Vagina (tissue), 2 donors: ENCODE results near the gene DACH1. TPM values are rescaled to one million over a fixed set of nuclear protein-coding genes. Genes with fewer than 3 reads are reported as not detected.

Experiments used
- DNase-seq, 2 donors: peaks; one replicate each; pipeline ENCODE4 v3.0.0-alpha.2; 2017; ENCODE audit errors: extremely low spot score in 2 of 2
- H3K27ac ChIP-seq: fragments of 200-600 bp; sonication (generic); one replicate; pipeline ENCODE4 v1.5.1; 2019
- H3K27me3 ChIP-seq: fragments of 200-600 bp; sonication (generic); one replicate; pipeline ENCODE4 v1.5.1; 2019
- H3K36me3 ChIP-seq, 2 donors: fragments of 200-600 bp; sonication (generic); one replicate each; pipeline ENCODE4 v1.5.1; 2017 to 2019
- H3K4me1 ChIP-seq: fragments of 200-600 bp; sonication (generic); one replicate; pipeline ENCODE4 v1.5.1; 2019
- H3K4me3 ChIP-seq, 2 donors: fragments of 200-600 bp; sonication (generic); 1 replicate in 1 of 2; 2 replicates in 1 of 2; pipeline ENCODE4 v1.5.1; 2016 to 2019
- H3K9me3 ChIP-seq: fragments of 200-600 bp; sonication (generic); one replicate; pipeline ENCODE4 v1.5.1; 2019
- CTCF ChIP-seq, 3 experiments: fragments of 450-650 bp in 2 of 3; fragments of 200-600 bp in 1 of 3; sonication (generic) in 1 of 3; IDR thresholded peaks; one replicate each; pipeline ENCODE4 v1.5.1; 2017 to 2019; ENCODE audit warnings: antibody characterized with exemption in 3 of 3, mild to moderate bottlenecking in 2 of 3, moderate library complexity in 2 of 3
- POLR2A ChIP-seq, 2 donors: fragments of 450-650 bp; IDR thresholded peaks; one replicate each; pipeline ENCODE4 v1.6.1; 2017; ENCODE audit warnings: antibody characterized with exemption in 2 of 2, mild to moderate bottlenecking in 2 of 2, moderate library complexity in 2 of 2
- POLR2AphosphoS5 ChIP-seq, 2 donors: sonication (generic); formaldehyde crosslinking; IDR thresholded peaks; one replicate each; pipeline ENCODE4 v1.9.0; 2017; ENCODE audit warnings: antibody characterized with exemption in 2 of 2, mild to moderate bottlenecking in 2 of 2, low read depth in 1 of 2; ENCODE audit not compliant: insufficient read depth in 1 of 2
- intact Hi-C: fragments of 100-400 bp; cut with DNase I; formaldehyde crosslinking; loops from one replicate; pipeline ENCODE4 v1.15.1; 2023
- total RNA-seq: library from RNA; depleted of rRNA; stranded (reverse); fragments of >200 nt; gene quantifications from one replicate; pipeline ENCODE4 v1.2.3, GENCODE V29; 2016

The DACH1 gene
- total RNA-seq, 1 donor from 2014 or later: 7.9 TPM

DNA sequence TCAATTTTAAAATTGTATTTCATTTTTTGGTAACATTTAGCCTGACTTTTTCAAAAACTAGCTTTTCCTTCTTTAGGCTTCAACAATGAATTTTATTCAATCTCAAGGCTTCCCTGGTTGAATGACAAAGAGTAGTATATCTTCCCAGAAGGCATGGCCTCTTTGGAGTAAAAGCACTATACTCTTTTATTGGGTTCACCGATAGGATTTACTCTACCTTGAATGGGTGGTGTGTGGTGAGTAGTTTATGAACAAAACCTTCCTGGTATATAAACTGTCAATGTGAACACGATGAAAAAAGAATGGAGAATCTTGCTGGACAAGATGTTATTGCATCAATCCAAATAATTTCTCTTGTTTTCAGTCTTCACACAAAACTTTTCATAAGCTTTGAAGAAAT lies 167.7 kb downstream of the DACH1 start:
- H3K27me3 ChIP-seq: no peaks in the 10 kb centered on the region
- no peak overlapping the region for H3K27ac ChIP-seq

DNA sequence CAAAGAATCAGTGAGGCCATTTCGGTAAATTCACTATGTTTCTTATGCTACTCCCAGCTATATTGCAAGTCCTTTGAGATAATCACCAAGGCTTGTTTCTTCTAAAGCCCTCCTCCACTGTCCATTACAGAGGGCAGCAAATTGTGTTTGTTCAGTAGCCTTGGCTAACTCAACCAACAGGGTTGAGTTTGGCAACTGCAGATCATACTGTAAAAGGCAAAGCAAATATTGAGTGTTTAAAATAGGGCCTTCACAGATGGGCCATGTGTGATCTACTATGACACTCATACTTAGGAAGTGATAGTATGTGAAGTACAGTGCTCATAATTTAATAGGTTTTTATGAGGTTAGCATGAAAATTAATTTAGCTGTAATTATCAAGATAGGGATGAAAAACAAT lies 171.3 kb downstream of the DACH1 start:
- no peaks in the 10 kb centered on the region for H3K4me1 ChIP-seq
- intact Hi-C loops: no loop called here
- no peak overlapping the region for H3K27ac ChIP-seq
- no peaks in the 10 kb centered on the region for H3K9me3 ChIP-seq
- no peak for DNase-seq
- H3K4me3 ChIP-seq: no peak overlapping the region
- H3K36me3 ChIP-seq: no peaks in the 10 kb centered on the region
- TF ChIP-seq POLR2AphosphoS5 (IDR thresholded peaks at IDR 0.05; ENCODE audit: insufficient read depth in 1 of 2, low read depth in 1 of 2) (no peak), POLR2A (IDR thresholded peaks at IDR 0.05) (no peak), CTCF (IDR thresholded peaks at IDR 0.05) (no peak)
- H3K27me3 ChIP-seq: no peaks in the 10 kb centered on the region

More for the DNA sequence above, 167.7 kb downstream of the DACH1 start:
- intact Hi-C loops: no loop called here
- Histone ChIP-seq H3K36me3 (no peaks in the 10 kb centered on the region), H3K4me3 (no peak overlapping the region), H3K9me3 (no peaks in the 10 kb centered on the region), H3K4me1 (no peaks in the 10 kb centered on the region)
- DNase-seq: no peak
- no peak for TF ChIP-seq POLR2AphosphoS5 (IDR thresholded peaks at IDR 0.05; ENCODE audit: insufficient read depth in 1 of 2, low read depth in 1 of 2)
- TF ChIP-seq CTCF (IDR thresholded peaks at IDR 0.05): no peak
- no peak for TF ChIP-seq POLR2A (IDR thresholded peaks at IDR 0.05)

- H3K27ac ChIP-seq: no peak overlapping the region
Measured at GRCh38 chr13:71685072-71685471, 181.9 kb downstream of the DACH1 start.

GRCh38 chr13:71681901-71682613 lies 184.9 kb downstream of the DACH1 start:
- no peak overlapping the region for H3K27ac ChIP-seq
- H3K4me3 ChIP-seq: no peak overlapping the region
- no peaks in the 10 kb centered on the region for H3K4me1 ChIP-seq
- no peaks in the 10 kb centered on the region for H3K36me3 ChIP-seq
- intact Hi-C loops: no loop called here
- DNase-seq: no peak
- TF ChIP-seq POLR2AphosphoS5 (IDR thresholded peaks at IDR 0.05; ENCODE audit: insufficient read depth in 1 of 2, low read depth in 1 of 2) (no peak), POLR2A (IDR thresholded peaks at IDR 0.05) (no peak), CTCF (IDR thresholded peaks at IDR 0.05) (no peak)
- no peaks in the 10 kb centered on the region for H3K27me3 ChIP-seq
- H3K9me3 ChIP-seq: no peaks in the 10 kb centered on the region

More at GRCh38 chr13:71685072-71685471, 181.9 kb downstream of the DACH1 start:
- Histone ChIP-seq H3K9me3 (no peaks in the 10 kb centered on the region), H3K4me3 (no peak overlapping the region), H3K36me3 (no peaks in the 10 kb centered on the region), H3K27me3 (no peaks in the 10 kb centered on the region), H3K4me1 (no peaks in the 10 kb centered on the region)
- TF ChIP-seq CTCF (IDR thresholded peaks at IDR 0.05): no peak
- TF ChIP-seq POLR2A (IDR thresholded peaks at IDR 0.05): no peak
- no peak for TF ChIP-seq POLR2AphosphoS5 (IDR thresholded peaks at IDR 0.05; ENCODE audit: insufficient read depth in 1 of 2, low read depth in 1 of 2)
- DNase-seq: no peak
- intact Hi-C loops: no loop called here

DNA sequence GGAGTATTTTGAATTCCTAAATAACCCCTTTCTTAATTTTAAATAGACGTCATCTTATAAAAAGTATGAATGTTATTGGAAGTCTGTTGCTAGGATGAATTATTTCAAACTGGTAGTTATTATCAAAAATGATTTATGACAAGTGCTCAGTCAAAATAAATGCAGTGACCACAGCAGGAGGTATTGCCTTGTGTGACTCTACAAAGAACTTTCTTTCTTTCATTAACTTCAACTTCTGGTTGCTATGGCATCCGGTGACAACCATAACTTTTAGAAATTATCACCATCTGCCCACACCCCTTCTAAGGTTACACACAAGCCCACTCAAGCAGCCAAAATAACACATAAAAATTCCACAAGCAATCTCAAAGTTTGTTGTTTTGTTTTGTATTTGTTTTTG lies 189.9 kb downstream of the DACH1 start:
- Histone ChIP-seq H3K36me3 (no peaks in the 10 kb centered on the region), H3K4me3 (no peak overlapping the region), H3K4me1 (no peaks in the 10 kb centered on the region), H3K27ac (no peak overlapping the region), H3K9me3 (no peaks in the 10 kb centered on the region), H3K27me3 (no peaks in the 10 kb centered on the region)
- TF ChIP-seq POLR2AphosphoS5 (IDR thresholded peaks at IDR 0.05; ENCODE audit: insufficient read depth in 1 of 2, low read depth in 1 of 2) (no peak), CTCF (IDR thresholded peaks at IDR 0.05) (no peak), POLR2A (IDR thresholded peaks at IDR 0.05) (no peak)
- intact Hi-C loops: no loop called here
- no peak for DNase-seq
